ENCODE data around the gene ZNF283. TPM values are rescaled to one million over a fixed set of nuclear protein-coding genes. Genes with fewer than 3 reads are reported as not detected.

ZNF283 gene
- 15.1 TPM for total RNA-seq

DNA sequence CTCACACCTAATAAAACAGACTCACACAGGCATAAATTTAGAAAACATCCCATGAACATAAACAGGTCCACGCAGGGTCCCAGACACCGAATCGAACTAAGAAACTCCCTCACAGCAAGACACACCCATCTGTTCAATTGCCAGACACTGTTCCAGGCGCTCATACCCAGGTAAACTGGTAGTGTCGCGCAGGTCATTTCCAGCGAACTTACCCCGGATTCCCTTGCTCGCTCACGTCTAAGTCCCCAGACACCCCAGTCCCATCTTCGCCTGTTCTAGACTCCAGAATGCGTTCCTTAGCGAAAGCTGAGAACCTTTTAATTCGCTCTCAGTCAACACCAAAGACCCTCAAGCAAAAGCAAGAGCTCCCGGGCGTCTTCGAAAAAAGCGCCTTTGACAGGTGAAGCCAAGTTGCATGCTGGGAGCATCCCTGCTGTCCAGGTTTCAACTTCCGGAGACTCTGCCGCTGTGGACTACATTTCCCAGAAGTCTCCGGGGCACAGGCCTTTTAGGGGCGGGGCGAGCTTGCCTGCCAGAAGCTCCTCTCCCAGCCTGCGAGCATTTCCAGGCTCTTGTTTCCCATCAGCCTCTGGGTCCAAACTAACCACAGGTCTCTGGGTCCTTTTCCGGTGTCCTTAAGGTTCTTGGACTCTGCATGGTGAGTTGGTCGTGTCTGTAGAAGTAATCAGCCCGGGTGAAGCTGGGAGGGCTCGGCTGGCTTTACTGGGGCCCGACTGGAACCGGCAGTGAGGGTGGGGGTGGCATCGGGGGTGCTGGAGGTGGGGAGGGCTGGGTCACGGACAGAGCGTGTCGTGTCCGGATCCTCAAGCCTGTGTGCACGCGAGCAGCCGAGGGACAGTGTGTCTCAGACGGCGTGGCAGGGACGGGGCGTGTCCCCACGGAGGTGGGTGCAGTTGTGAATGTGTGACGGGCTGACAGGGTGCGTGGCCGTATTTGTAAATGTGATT is at the start of gene ZNF283:
Gene ZNF283 (plus strand): TSS at position 535 of the 968 bp plus-strand sequence. CDS start 6,184 bp downstream, outside the sequence.
- peak; percentile 92 for DNase-seq (ENCODE audit: low spot score)

GRCh38 chr19:43778651-43779050 is 48.5 kb upstream of the ZNF283 start:
- no peak for DNase-seq (ENCODE audit: low spot score)

DNA sequence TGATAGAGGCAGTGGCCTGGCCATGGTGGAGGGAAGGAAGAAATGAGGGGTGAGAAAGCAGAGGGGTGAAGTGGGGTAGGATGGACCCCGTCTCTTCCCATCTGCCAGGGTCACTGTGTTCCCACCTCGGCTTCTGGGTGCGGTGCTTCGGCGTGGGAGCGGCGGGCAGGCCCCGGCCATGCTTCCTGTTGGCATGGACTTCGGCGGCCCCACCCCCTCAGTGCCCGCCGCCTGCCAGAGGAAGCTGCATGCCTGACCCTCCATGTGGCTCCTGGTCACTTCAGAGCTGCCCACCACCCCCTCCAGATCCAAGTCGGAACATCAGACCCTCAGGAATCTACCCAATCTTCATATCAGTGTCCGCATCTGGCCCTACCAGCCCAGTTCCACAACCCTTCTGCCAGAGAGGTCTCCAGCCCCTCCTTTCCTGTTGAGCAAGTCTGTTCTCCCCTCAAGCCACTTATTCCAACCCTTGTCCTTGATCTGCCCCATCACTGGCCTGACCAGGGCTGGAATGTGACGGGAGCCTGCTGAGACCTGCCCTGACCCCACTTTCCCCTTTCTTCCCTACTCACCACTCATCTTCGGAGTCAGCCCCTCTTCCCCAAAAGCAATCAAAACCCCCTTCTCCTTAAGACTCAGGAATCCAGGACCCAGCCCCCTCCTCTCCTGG is 47.8 kb upstream of the ZNF283 start:
- peak; percentile 60 for DNase-seq (ENCODE audit: low spot score)

DNA sequence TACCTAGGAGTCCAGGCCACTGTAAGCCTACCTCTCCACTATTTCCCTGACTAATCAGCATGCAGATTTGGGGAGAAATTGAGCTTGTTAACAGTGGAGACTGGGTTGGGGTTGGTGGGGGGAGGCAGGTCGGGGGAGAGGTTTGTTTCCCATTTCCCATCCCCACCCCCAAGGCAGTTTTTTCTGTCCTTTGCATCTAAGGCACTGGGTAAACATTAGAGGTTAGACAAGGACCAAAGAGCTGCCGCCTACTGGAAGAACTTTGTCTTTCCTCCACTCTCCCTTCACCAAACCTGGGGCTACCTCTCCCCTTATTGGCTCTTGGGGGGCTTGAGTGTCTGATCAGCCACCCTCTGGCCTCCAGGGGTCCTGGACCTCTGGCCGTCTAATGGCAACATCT is 47.3 kb upstream of the ZNF283 start:
- DNase-seq (ENCODE audit: low spot score): no peak

DNA sequence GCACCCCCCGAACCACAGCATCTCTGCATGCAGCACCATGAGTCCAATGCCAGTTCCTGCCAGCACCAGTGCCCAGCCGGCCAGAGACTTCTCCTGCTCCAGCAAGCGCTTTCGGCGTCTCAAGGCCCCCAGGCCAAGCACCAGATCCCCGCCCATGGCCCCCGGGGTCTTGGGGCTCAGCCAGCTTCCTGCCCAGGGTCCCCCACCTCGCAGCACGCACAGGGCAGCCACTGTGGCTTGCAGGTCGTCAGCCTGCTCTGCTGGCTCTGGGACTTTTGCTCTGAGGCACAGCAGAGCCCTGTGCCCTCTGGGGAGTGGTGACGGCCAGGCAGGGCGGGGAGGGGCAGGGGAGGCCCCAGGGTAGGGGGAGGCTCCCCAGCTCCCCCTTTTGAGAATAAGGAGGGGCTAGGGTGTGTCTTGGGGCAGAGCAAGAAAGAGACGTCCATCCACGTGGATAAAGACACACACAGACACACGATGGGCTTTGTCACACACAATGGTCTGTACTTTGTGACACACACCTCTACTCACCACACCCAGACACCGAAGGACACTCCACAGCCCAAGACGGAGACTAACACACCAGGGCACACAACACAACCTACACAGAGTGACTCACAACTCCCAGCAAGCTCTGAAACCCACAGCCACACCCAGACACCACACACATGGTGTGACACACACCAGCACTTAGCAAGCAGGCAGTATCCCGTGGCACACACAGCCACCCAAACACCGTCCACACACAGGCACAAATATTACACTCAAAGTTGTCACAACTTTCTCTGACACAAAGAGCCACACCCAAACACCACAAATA is 46.2 kb upstream of the ZNF283 start, which contains the start of gene KCNN4:
Gene KCNN4 (minus strand): TSS at position 268 of the 820 bp plus-strand sequence. CDS start 112 bp downstream, at position 156.
- peak; percentile 76 for DNase-seq (ENCODE audit: low spot score)

- no peak for DNase-seq (ENCODE audit: low spot score)
These were observed 45.4 kb upstream of the ZNF283 start for GRCh38 chr19:43781630-43782310.

- no peak for DNase-seq (ENCODE audit: low spot score)
These were observed 44.8 kb upstream of the ZNF283 start for GRCh38 chr19:43782311-43782660.

- no peak for DNase-seq (ENCODE audit: low spot score)
These were observed 44.4 kb upstream of the ZNF283 start for GRCh38 chr19:43782689-43783231.

- DNase-seq (ENCODE audit: low spot score): no peak
These were observed 43.5 kb upstream of the ZNF283 start for GRCh38 chr19:43783636-43784035.

GRCh38 chr19:43784241-43784980 is 42.7 kb upstream of the ZNF283 start:
- DNase-seq (ENCODE audit: low spot score): no peak

DNA sequence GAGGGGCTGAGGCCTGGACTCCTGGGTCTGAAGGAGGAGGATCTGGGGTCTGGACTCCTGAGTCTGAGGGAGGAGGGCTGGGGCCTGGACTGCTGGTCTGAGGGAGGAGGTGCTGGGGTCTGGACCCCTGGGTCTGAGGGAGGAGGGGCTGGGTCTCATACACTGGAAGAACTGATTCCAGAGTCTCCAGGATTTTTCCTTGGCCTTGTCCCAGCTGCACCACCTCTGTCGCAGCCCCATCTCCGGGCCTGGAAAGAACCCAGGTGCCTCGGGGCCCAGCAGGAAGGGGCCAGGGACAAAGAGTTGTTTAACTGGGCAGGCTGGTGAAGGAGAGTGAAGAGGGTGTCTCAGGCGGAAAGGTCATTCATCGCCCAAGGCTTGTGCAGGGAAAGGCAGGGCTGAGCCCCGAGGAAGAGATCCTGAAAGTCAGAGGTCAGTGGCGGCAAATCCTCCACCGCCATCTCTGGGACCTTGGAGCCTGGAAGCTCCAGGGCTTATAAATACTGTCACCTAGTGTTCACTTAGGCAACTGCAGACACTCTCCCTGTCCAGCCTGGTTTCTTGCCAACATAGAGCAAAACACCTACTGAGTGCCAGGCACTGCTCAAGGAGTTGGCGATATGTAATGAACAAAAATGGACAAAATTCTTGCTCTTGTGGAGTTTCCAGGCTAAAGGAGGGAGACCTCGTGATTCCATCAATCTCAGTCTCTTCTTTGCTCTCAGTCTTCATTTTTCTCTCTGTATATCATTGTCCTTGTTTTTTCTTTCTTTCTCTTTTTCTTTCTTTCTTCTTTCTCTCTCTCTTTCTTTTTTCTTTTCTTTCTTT is 41.9 kb upstream of the ZNF283 start:
- no peak for DNase-seq (ENCODE audit: low spot score)

DNA sequence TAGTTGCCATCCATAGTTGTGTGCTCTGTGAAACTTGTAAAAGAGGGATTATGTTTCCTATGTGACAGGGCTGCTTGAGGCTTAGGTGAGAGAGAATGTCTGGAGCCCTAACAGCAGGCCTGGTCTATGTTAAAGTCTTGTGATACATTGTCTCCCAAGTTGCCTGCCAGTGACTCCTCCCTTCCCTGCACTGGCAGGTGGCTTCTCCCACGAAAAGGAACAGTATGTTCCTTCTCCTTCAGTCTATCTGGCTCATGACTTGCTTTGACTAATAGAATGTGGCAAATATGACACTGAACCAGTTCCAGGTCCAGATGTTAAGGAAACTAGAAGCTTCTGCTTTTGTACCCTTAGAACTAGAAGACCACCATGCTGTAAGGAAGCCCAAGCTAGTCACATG is 40.5 kb upstream of the ZNF283 start:
- no peak for DNase-seq (ENCODE audit: low spot score)

- no peak for DNase-seq (ENCODE audit: low spot score)
These were observed 38.1 kb upstream of the ZNF283 start for GRCh38 chr19:43789029-43789428.

- DNase-seq (ENCODE audit: low spot score): no peak
These were observed 36.5 kb upstream of the ZNF283 start for GRCh38 chr19:43790587-43790986.

DNA sequence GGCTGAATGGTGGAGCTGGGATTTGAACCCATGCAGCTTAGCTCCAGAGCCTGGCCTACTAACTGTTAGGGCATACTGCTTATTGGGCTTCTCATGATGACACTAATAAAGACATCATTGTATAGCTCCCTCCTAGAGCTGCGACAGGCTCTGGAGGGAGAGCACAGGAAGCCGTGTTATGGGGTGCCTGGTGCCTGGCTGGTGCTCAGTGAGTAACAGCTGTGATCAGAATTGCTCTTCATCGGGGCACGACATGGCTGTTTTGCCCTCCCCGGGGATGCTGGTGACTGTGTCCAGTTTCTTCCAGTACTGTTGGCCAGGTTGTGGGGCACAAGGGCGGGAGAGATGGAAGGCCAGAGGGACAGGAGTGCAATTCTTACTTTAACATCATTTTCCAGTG is 30.0 kb upstream of the ZNF283 start:
- DNase-seq (ENCODE audit: low spot score): no peak

DNA sequence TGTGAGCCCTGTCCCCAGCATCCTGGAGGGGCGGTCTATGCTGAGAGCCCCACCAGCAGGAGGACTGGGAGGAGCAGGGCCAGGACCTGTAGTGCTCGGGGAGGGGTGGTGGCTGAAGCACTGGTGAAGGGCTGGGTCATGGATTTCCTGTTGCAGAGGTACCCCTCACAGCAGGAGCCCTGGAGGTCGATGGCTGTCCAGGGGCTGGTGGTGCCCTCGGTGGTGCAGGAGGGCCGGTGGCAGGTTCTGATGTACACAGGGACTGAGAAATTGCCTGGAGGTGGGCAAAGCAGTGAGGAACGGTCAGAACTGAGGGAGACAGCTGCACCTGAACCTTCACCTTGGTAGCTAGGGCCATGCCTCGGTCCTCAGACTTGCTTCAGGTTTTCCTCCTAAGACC is 29.6 kb upstream of the ZNF283 start:
- DNase-seq (ENCODE audit: low spot score): no peak

- no peak for DNase-seq (ENCODE audit: low spot score)
These were observed 29.0 kb upstream of the ZNF283 start for GRCh38 chr19:43798026-43798545.

GRCh38 chr19:43798546-43799409 is 28.3 kb upstream of the ZNF283 start:
- DNase-seq (ENCODE audit: low spot score): peak; percentile 76
